HG03378 (cell line): ENCODE data around the gene JAML.

ENCODE experiments used
- ATAC-seq: cut with Tn5 transposase; IDR thresholded peaks from one replicate; pipeline ENCODE4 v1.9.1; 2021; ENCODE audit warnings: mild to moderate bottlenecking, moderate library complexity; ENCODE audit not compliant: unreplicated experiment

The JAML gene

DNA sequence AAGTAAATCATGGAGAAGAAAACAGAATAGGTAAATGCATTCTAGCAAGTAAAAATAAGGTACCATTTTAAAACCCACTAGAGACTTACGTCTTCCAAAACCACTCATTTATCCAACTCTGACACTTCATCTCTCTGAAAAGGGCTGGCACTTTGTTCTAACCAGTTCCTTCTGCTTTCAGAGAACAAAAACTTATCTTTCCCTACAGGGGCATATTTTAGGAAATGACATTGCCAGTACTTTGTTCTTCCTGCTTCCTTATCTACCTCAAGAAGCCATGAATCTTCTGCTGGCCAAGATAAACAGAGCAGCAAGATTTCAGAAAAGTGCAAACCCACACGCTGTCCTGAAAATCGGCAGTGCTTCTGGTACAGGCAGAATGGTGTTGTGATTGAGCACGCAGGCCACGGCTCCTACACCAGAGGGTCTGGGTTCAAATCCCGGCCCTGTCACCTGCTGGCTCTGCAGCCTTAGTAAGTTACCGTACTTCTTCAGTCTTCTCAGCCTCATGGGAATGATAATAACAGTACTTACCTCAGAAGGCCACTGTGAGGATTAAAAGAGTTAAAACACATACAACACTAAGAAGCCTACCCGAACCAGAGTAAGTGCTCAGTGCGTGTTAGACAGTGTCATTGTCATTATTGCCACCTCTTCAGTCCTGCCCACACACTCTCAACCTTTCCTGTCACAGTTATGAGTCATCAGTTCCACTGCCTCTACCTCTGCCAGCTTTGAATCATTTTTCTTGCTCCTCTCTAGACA, 16.4 kb upstream of the JAML start:
- peak; percentile 88 for ATAC-seq

DNA sequence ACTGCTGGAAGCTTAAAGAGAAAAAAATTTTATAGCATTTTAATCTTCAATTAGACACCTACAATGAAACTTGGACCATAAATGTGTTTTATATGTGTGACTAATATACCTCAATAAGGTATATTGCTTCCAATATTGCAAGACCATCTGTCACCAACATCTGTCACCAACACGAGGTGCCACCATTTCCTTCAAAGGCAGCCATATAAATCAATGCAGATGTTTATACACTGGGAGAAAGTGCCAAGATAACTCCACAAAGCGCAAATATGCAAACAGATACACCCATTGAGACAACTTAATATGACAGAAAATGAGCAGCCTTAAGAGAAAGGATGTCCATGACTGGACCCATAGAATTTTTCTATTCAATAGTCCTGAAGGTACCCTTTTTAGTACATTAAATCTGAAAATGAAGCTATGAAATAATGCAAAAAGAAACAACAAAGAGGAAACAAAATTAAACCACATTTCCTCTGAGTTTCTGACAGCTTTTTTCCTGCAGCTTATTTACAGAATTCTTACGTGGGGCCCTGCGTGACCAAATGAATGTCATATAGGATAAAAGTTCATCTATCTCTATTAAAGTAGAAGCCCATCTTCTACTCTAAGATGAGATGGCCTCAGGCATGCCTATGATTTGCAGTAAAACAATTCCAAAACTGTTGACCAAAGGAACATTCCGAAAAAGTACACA, 14.8 kb upstream of the JAML start:
- ATAC-seq, result no peak

DNA sequence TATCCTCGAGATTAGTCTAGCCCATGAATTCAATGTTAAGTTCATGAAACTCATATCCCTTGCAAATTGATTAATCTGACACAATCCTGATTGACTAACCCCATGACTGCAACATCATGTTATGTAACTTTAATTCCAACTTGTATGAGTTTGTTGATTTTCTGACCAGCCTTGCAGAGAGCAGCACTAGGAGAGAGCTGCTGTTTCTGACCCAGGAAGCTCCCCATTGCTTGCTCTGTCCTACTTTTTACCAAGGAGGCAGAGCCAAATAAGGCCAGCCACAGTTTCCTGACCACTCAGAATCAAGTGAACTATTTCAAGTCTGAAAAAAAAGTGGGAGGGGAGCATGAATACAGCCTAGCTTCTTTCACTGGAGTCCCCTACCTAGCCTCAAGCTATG, 14.1 kb upstream of the JAML start:
- no peak for ATAC-seq

DNA sequence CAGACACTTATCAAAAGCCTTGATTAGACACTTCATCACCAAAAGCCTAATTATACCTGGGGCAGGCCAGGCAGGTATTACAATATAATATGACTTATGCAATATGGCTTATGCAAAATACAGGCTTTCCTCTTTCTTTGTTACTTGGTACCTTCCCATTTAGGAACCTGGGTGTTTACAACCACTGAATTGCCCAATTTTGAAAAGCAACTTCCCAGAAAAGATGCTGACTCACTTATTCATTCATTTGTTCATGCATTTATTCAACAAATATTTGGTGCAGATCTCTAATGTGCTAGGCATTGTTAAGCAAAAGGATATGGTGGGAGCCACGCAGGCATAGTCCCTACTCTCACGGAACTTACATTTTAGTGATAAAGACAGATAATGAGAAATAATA, 13.6 kb upstream of the JAML start:
- ATAC-seq, result no peak

DNA sequence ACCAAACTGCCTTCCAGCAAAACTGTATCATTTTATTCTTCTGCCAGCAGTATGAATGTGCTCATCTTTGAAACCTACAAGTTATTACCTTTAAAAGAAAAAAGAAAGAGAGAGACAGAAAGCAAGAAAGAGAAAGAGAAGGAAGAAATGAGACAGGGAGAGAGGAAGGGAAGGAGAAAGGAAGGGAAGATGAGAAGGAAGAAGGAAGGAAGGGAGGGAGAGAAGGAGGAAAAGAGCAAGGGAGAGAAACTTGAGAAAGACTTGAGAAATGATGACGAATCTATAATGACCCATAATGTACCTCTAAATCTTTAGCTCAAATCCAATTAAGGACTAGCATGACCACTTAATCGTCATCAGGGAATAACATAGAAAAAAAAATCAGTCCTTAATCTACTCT, 11.4 kb upstream of the JAML start:
- ATAC-seq, result no peak

DNA sequence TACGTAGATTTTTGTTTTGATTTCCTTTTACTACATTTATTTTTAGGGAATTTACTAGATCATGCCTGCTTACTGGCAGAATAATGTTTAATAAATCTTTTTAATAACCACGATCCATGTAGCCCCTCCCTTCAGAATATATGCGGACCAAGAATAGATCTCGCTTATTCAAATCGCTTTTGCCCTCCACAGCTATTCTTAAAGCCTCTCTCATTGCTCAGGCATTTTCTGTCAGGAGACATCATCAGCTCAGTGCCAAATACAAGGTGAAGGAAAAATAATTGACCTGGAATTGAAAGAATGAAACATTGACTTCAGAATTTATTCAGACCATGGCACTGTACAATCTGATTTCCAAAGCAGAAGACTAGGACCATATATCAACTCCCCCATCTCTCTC, 10.0 kb upstream of the JAML start:
- no peak for ATAC-seq

DNA sequence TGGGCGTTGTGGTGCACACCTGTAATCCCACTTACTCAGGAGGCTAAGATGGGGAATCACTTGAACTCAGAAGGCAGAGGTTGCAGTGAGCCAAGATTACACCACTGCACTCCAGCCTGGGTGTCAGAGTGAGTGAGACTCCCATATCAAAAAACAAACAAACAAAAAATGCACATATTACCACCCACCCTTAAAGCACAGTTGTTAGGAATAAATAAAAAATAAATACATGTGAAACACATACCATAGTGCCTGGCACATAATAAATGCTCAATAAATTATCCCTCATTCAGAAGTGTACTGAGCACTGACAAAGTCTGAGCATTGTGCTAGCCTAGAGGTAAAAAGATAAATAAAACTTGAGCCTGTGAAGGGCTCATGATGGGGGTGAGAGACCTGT, 9.0 kb upstream of the JAML start:
- ATAC-seq, result no peak

DNA sequence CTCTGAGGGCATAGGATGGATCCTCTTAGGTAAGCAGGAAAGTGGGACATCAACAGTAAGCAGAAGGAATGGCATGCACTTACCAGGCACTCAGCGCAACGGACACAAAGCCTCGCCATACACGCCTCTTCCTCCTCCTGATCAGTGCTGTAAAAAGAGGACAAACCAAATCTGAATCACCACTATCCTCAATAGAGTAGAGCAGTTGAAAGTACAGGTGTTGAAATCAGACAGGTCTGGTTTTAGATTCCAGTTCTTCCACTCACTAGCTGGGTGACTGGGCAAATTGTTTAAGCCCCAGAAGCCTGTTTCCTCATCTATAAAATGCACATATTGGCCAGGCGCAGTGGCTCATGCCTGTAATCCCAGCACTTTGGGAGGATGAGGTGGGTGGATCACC, 8.6 kb upstream of the JAML start:
- ATAC-seq, result no peak

DNA sequence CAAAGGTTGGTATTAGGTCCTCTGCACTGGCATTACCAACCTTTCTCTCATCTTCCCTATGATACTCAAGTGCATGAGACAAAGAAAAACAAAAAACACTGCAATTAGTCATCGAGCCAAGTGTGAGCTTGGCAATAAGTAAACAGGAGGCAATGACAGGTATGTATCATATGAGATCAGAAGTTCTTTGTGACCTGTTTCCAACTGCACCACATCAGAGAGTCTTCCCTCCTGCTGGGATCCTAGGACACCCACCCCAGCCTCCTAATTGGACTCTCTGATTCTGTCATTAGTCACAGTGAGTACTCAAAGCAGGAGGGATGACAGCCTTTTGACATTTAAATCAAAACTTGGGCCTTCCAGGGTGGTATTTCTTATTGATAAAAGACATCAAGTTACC, 7.8 kb upstream of the JAML start:
- no peak for ATAC-seq

DNA sequence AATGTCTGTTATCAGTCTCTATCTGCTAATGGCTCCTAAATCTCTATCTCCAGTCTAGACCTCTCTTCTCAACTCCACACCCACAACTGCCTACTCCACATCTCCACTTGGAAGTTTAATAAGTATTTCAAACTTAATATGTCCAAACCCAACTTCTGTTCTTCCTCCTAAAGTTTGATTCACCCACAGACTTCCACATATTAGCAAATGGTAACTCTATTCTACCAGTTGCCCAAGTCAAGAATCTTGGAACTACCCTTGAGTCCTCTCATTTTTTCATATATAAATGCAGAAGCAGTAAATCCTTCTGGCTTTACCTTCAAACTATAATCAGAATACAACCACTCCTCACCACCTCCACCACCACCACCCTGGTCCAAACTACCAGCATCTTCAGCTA, 6.7 kb upstream of the JAML start:
- no peak for ATAC-seq

DNA sequence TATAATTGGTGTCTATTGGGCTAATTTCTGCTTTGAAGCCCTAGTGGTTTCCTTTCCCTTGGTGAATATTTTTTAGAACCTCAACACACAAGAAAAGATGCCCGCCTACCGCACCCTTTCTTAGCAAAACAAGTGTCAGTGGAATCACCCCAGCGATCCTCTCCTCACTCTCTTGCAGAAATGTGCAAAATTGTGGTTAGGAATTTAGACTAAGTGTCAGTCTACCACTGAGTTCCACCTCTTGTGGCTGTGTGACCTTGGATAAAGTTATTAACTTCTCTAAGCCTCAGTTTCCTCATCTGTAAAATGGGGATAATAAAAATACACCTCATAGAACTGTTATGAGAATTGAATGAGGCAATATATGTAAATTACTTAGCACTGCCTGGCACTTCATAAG, 5.3 kb upstream of the JAML start:
- no peak for ATAC-seq

DNA sequence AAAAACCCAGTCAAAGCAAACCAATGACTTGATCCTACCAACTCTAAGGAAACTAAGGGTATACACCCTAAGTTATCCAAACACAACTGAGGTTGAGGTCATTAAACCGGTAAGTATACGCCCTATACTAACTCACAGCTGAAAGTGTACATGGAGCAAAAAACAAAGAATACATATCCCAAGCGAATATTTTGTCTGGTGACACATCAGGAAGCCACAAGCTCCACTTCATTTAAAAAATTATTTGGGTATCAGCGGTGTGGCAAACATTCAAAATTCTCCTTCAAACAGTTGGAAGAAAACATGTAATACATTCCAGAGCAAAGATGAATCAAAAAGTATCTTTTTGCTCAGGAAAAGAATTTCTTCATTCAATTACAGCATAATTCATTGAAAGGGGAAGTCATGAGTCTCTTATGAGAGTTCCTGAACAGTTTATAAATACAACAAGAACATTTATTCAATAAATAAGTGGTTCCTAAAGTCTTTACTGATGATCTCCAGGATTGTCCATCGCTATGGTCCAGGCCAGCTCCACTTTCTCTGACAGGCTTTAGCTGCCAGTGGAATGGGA, 4.5 kb upstream of the JAML start:
- ATAC-seq, result no peak

DNA sequence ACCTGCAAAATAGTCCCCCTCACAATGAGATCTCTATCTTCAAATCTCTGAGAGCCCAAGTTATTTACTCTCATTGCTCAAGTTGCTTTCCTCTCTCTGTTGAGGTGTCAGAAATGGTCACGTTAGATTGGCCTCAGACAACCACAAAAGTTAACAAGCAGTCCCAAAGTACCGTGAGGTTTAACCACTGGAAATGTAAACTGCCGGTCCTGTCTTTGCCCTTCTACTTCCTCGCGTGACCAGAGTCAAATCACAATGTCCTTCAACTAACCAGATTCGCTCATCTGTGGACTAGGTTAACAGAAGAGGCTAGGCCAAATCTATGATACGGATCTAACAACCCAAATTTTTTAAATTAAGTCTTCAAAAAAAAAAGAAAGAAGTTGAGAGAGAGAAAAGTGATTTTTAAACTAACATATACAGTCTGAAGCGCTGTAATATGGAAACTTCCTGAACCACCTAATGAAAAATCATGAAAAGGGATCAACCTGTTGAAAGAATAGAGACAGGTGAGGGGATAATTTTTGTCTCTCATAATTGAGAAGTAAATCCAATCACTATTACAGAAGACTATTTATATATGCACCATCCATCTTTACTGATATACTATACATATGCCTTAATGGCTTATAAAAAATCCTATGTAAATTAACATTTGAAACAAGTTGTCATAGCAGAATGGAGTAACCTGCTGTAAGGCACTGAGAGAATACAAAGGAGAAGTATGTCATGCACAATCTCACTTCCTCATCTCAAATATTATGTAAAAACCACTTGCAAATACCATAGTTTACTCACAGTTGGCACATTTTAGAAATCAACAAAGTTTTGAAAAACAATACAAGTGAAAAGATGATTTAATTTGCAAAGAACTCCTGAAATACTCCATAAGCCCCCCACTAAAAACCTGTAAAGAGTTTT, 3.3 kb upstream of the JAML start:
- ATAC-seq, result peak; percentile 67

DNA sequence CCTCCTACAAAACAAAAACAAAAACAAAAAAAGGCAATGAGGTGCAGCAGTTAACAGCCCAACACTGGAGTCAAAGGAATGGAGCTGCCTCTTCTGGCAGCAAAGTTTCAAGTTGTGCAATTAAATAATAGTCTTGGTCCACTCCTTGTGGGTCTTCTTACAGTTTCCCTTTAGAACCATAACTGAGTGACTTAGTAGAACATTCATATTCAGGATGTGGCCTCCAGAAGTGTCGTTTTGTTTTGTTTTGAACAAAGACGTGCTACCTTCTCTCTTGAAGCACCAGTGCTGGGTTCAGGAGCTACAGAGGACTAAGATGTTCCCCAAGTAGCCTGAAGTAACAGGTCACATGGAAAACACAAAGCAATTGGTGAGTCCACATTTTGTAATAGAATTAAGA, 2.0 kb upstream of the JAML start:
- ATAC-seq, result no peak

DNA sequence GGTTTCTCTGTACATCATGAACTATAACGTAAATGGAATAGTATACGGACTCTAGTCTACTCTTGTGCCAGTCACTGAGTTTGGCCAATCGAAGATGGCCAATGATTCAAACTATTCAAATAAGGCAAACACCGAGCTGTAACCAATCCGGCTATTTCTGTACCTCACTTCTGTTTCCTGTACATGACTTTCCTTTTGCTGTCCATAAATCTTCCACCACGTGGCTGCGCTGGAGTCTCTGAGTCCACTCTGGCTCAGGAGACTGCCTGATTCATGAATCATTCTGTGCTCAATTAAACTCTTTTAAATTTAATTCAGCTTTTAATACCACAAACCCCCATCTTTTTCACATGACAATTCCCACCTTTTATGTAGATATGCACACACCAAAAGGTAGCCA, 1.5 kb upstream of the JAML start:
- no peak for ATAC-seq

DNA sequence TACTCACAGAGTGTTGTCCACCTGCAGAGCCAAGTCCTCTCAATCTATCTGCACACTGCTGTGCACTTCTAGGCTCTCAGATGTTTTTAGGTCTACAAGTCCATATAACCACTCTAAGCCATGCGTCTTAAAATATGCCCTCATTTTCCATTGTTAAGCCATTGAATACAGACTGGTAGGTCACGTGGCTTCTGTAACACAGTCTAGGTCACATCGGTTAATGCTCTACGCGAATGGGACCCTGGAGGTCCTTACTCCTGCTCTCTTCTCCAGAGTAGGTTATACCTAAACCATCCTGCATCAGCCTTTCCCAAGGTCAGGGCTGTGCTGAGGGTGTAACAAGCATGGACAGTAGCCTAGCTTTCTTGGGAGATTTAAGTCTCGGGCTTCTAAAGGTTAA, 819 bp downstream of the JAML start:
- ATAC-seq, result no peak

DNA sequence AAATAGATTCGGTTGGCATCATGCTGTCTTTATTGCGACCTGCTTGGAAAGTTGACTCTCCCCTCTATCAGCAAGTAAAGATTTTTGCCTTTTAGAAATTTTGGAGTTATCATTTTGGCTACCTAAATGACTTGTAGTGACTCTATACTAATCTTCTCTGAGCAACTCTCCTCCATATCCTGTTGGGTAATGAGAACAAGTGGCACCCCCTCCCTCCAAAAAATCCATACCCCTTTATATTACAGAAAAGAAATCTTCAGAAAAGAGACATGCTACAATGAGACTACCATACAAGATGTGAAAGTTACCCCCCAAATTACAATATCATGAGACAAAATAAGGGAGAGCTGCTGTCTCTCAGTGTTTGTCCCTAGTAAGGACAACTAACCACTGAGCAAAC, 1.2 kb downstream of the JAML start:
- ATAC-seq, result no peak

DNA sequence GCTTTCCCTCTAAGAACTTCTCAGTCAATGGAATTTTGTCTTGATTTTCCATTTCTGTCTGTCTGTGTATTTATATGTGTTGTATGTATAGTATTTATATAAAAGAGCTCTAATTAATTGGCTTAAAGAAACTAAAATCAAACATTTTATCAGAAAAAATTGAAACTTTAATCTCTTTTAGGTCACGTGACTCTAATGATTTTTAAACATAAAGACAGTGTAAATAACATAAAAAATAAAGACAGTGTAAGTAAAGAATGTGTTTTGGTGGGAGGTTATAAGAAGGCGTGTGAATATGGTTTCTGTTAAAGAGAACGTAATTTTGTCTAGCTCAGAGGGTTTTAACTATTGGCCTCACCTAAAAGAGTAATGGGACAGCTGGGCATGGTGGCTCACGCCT, 2.4 kb downstream of the JAML start:
- ATAC-seq, result no peak

DNA sequence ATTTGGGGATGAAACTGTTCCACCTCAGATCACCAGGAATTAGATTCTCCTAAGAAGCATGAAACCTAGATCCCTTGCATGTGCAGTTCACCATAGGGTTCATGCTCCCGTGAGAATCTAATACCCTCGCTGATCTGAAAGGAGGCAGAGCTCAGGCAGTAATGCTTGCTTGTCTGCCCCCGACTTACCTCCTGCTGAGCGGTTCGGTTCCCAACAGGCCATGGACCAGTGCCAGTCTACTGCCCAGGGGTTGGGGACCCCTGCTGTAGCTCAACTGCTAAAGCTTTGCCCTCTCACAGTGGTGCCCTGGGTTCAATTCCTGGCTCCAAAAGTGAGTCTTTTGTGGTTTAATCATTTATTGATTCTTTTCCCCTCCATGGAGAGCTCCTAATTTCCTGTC, 3.4 kb downstream of the JAML start:
- ATAC-seq, result no peak

DNA sequence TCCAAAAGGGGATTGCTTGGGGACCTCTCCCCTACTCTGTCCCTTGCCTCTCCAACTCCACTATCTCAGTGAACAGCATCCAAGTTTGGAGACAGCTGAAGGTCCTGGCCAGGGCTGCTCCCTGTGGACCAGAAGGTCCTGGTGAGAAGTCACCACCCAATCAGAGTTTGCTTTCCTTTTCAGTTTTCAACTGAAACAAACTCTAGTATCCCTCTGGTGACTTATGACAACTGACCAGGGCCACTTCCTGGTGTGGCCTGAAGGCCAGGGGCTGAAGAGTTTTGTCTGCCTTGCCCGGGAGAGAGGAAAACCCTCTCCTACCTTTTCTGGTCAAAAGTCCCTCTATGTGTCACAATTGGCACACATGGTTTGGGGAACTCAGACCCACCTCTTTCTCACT, 5.1 kb downstream of the JAML start:
- no peak for ATAC-seq

DNA sequence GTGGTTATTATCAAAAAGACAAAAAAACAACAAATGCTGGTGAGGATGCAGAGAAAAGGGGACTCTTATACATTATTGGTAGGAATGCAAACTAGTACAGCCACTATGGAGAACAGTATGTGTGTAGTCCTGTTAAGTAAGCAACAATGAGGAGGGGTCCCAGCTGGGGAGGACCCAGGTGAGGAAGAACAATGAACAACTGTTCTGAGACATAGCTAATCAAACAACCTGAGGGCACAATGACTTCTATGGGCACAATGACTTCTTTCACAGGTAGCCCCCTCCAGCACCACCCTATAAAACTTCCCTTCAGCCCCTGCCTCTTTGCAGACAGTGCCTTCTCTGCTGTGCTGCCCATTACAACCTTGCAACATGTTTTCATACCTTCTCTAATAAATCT, 5.6 kb downstream of the JAML start:
- ATAC-seq, result no peak
